OCI-LY3 (cell line): ENCODE measurements around the gene SHISAL2B.

Source experiments
- CTCF ChIP-seq: fragments of 200-600, 300-600 bp; sonication (generic); IDR thresholded peaks from 2 replicates; pipeline ENCODE4 v1.5.1; 2014; ENCODE audit warnings: antibody characterized with exemption, low read length, low read depth
- EZH2phosphoT487 ChIP-seq: fragments of 200-600 bp; shearing (Covaris generic); IDR thresholded peaks from 2 replicates; pipeline ENCODE4 v1.6.1; 2018; ENCODE audit warnings: antibody characterized with exemption, mixed run types, low read depth

- no peak for TF ChIP-seq CTCF
- TF ChIP-seq EZH2phosphoT487 = no peak
Observed at GRCh38 chr5:64746446-64746845, 56.1 kb downstream of the SHISAL2B start.
